ENCODE measurements around the gene ANKRD2.

- TF ChIP-seq EZH2 (IDR thresholded peaks at IDR 0.05; ENCODE audit: borderline replicate concordance, low read depth, low read length, severe bottlenecking) = no peak
- TF ChIP-seq FOS (IDR thresholded peaks at IDR 0.05; ENCODE audit: borderline replicate concordance, insufficient read depth, low read length) = no peak
- no peak for TF ChIP-seq CTCF (IDR thresholded peaks at IDR 0.05; ENCODE audit: extremely low read depth in 1 of 2, insufficient read depth in 1 of 2, low read depth in 1 of 2, low read length in 2 of 2)
- TF ChIP-seq MAX (IDR thresholded peaks at IDR 0.05; ENCODE audit: insufficient read depth, insufficient read length) = no peak
- TF ChIP-seq POLR2A (IDR thresholded peaks at IDR 0.05; ENCODE audit: low read depth, low read length) = no peak
- no peak for TF ChIP-seq MYC (IDR thresholded peaks at IDR 0.05; ENCODE audit: low read depth, low read length)
- no peak for TF ChIP-seq JUN (IDR thresholded peaks at IDR 0.05; ENCODE audit: borderline replicate concordance, insufficient read depth, insufficient read length, low read depth)
- no peak for TF ChIP-seq POLR2AphosphoS5 (IDR thresholded peaks at IDR 0.05; ENCODE audit: insufficient read depth, low read depth, low read length)
Observed at GRCh38 chr10:97571622-97572021, 957 bp upstream of the ANKRD2 start.

Data from endothelial cell of umbilical vein (primary cell).